GM23338 (cell line): ENCODE data around the gene NXPH2.
A peak's percentile ranks its signal among the peaks of the same experiment; 100 is the strongest.

Experiments
- CREB1 ChIP-seq: fragments of 250-450 bp; sonication (Bioruptor Pico); IDR thresholded peaks from 2 replicates; pipeline ENCODE4 v1.5.0; 2020; ENCODE audit warnings: low read depth, mild to moderate bottlenecking, moderate library complexity
- CTCF ChIP-seq, 2 experiments: fragments of 200-600 bp in 1 of 2; sonication (generic) in 1 of 2; conservative IDR thresholded peaks; 2 replicates each; pipeline versions ENCODE4 v1.5.1 to v1.6.1; 2016 to 2017; ENCODE audit warnings: antibody characterized with exemption in 2 of 2, low read depth in 2 of 2, mild to moderate bottlenecking in 2 of 2, moderate library complexity in 1 of 2
- ETS1 ChIP-seq: IDR thresholded peaks from 2 replicates; pipeline ENCODE4 v1.6.1; 2016; ENCODE audit warnings: antibody characterized with exemption
- EZH2 ChIP-seq: fragments of 200-600 bp; sonication (generic); IDR thresholded peaks from one replicate; pipeline ENCODE4 v1.8.0; 2017; ENCODE audit warnings: antibody characterized with exemption, mild to moderate bottlenecking, low read depth; ENCODE audit not compliant: unreplicated experiment
- EZH2phosphoT487 ChIP-seq: fragments of 200-600 bp; sonication (generic); IDR thresholded peaks from one replicate; pipeline ENCODE4 v1.8.1; 2018; ENCODE audit warnings: antibody characterized with exemption; ENCODE audit not compliant: unreplicated experiment
- JUNB ChIP-seq: IDR thresholded peaks from one replicate; pipeline ENCODE4 v1.6.1; 2016; ENCODE audit warnings: antibody characterized with exemption; ENCODE audit not compliant: unreplicated experiment
- NANOG ChIP-seq: IDR thresholded peaks from 2 replicates; pipeline ENCODE4 v1.6.1; 2016; ENCODE audit warnings: antibody characterized with exemption, borderline replicate concordance
- POLR2AphosphoS5 ChIP-seq: IDR thresholded peaks from 2 replicates; pipeline ENCODE4 v1.6.1; 2016; ENCODE audit warnings: antibody characterized with exemption, low read depth
- REST ChIP-seq: IDR thresholded peaks from one replicate; pipeline ENCODE4 v1.6.1; 2018; ENCODE audit warnings: antibody characterized with exemption; ENCODE audit not compliant: unreplicated experiment
- ZNF462 ChIP-seq: fragments of 250-450 bp; sonication (Bioruptor Pico); IDR thresholded peaks from 2 replicates; pipeline ENCODE4 v1.5.0; 2020; ENCODE audit warnings: mild to moderate bottlenecking, moderate library complexity

GRCh38 chr2:138766464-138766863, 13.7 kb downstream of the NXPH2 start:
- no peak for TF ChIP-seq CTCF (conservative IDR thresholded peaks at IDR 0.05; ENCODE audit: low read depth in 2 of 2)
- peak; percentile 52 for TF ChIP-seq REST
- TF ChIP-seq EZH2phosphoT487: no peak
- TF ChIP-seq EZH2: no peak
- no peak for TF ChIP-seq CREB1 (CRISPR knock-in tag)
- no peak for TF ChIP-seq ETS1
- TF ChIP-seq ZNF462: no peak
- no peak for TF ChIP-seq JUNB
- TF ChIP-seq POLR2AphosphoS5: no peak
- no peak for TF ChIP-seq NANOG
